Upper lobe of left lung (tissue), 4 donors: Measurements from ENCODE around the gene F12.

ENCODE experiments used
- EP300 ChIP-seq, 4 donors: sonication (generic); formaldehyde crosslinking; IDR thresholded peaks; one replicate each; pipeline ENCODE4 v1.5.1; 2017; ENCODE audit warnings: antibody characterized with exemption in 4 of 4, control low read depth in 2 of 4
- POLR2A ChIP-seq, 4 donors: fragments of 450-650 bp; IDR thresholded peaks; one replicate each; pipeline ENCODE4 v1.5.1; 2016 to 2017; ENCODE audit warnings: antibody characterized with exemption in 4 of 4, mild to moderate bottlenecking in 2 of 4
- TF ChIP-seq, protein P1 (sequence below), 6 experiments: fragments of 450-650 bp in 4 of 6; fragments of 200-600 bp in 2 of 6; sonication (generic) in 2 of 6; IDR thresholded peaks; one replicate each; pipeline ENCODE4 v1.5.1; 2016 to 2019; ENCODE audit warnings: antibody characterized with exemption in 6 of 6

DNA sequence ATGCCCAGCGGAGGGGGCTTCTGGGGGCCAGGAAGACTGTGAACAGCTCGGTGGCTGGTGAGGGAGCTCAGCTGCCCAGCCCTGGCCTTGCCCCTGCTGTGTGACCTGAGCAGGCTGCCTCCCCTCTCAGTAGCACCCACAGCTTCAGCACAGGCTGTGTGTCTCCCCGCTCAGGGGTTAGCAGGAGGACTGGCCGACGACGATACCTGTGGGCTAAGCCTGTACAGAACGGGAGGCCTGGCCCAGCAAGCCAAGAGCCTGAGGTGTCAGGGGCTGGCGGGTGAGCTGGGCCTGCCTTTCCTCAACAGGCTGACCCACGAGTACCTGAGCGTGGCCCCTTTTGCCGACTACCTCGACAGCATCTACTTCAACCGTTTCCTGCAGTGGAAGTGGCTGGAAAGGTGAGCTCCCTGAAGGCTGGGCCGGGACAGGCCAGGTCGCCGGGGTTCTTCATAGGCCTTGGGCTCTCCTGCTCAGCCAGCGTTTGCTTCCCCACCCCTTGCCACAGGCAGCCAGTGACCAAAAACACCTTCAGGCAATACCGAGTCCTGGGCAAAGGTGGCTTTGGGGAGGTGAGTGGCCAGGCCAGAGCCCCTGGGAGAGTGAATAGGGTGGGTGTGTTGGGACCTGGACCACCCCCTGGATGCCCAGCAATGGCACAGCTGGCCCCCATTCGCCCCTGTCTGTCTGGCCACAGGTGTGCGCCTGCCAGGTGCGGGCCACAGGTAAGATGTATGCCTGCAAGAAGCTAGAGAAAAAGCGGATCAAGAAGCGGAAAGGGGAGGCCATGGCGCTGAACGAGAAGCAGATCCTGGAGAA lies 23.7 kb upstream of the F12 start:
- TF ChIP-seq, protein P1, sequence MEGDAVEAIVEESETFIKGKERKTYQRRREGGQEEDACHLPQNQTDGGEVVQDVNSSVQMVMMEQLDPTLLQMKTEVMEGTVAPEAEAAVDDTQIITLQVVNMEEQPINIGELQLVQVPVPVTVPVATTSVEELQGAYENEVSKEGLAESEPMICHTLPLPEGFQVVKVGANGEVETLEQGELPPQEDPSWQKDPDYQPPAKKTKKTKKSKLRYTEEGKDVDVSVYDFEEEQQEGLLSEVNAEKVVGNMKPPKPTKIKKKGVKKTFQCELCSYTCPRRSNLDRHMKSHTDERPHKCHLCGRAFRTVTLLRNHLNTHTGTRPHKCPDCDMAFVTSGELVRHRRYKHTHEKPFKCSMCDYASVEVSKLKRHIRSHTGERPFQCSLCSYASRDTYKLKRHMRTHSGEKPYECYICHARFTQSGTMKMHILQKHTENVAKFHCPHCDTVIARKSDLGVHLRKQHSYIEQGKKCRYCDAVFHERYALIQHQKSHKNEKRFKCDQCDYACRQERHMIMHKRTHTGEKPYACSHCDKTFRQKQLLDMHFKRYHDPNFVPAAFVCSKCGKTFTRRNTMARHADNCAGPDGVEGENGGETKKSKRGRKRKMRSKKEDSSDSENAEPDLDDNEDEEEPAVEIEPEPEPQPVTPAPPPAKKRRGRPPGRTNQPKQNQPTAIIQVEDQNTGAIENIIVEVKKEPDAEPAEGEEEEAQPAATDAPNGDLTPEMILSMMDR (IDR thresholded peaks at IDR 0.05), result no peak
- TF ChIP-seq EP300 (IDR thresholded peaks at IDR 0.05) (no peak), POLR2A (IDR thresholded peaks at IDR 0.05) (no peak)
